COR-L47 (cell line): ENCODE measurements around the gene GASK1A.

Experiments
- DNase-seq: peaks from one replicate; lab custom pipeline; 2025; lab: John Stamatoyannopoulos, UW

GASK1A gene

GRCh38 chr3:43014241-43014640 lies 35.1 kb downstream of the GASK1A start:
- DNase-seq = no peak

- DNase-seq = no peak
These were observed 35.8 kb downstream of the GASK1A start for GRCh38 chr3:43014956-43015355.

- no peak for DNase-seq
These were observed 36.5 kb downstream of the GASK1A start for GRCh38 chr3:43015572-43015971.

DNA sequence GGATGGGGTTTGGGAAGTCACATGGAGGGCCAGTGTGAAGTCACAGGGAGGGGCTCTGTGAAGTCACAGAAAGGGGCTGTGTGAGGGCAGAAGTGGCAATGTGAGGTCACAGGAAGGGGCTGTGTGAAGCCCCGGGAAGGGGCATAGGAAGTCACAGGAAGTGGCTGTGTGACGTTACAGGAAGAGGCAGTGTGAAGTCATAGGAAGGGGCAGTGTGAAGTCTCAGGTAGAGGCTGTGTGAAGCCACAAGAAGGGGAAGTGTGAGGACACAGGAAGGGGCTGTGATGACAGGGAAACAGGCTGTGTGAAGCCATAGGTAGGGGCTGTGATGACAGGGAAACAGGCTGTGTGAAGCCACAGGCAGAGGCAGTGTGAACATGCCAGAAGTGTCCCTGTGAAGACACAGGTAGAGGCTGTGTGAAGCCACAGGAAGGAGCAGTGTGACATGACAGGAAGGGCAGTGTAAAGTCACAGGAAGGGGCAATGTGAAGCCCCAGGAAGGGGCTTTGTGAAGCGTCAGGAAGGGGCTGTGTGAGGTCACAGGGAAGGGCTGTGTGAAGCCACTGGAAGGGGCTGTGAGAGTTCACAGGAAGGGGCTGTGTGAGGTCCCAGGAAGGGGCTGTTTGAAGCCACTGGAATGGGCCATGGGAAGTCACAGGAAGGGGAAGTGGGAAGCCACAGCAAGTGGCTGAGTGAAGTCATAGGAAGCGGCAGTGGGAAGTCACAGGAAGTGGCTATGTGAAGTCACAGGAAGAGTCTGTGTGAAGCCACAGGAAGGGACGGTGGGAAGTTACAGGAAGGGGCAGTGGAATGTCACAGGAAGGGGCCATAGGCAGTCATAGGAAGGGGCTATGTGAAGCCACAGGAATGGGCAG lies 37.1 kb downstream of the GASK1A start:
- DNase-seq = no peak

GRCh38 chr3:43017004-43017403 lies 37.9 kb downstream of the GASK1A start:
- no peak for DNase-seq

GRCh38 chr3:43017593-43018195 lies 38.6 kb downstream of the GASK1A start:
- no peak for DNase-seq

DNA sequence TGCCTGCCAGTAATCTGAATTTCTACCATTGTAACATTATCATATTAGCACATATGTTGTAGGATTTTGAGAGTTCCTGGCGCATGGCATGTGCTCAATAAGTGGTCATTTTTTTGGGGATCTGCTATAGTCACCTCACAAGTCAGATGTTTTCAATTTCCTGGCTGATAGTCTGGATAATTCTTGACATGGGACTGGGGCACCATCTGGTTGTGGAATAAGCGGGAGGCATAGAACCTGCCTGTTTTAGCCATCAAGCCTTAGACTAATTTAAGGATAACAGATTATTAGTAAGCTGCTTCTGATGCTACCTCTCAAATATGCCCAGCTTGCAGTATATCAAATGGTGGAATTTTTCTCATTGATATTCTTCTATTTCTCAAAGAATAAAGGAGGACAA lies 39.1 kb downstream of the GASK1A start:
- no peak for DNase-seq

- no peak for DNase-seq
These were observed 40.1 kb downstream of the GASK1A start for GRCh38 chr3:43019006-43019809.

GRCh38 chr3:43019826-43020225 lies 40.7 kb downstream of the GASK1A start:
- no peak for DNase-seq

- DNase-seq = no peak
These were observed 42.1 kb downstream of the GASK1A start for GRCh38 chr3:43021186-43021585.

GRCh38 chr3:43022121-43022520 lies 43.0 kb downstream of the GASK1A start:
- DNase-seq = no peak

- no peak for DNase-seq
These were observed 44.0 kb downstream of the GASK1A start for GRCh38 chr3:43023066-43023465.

GRCh38 chr3:43023746-43024145 lies 44.6 kb downstream of the GASK1A start:
- no peak for DNase-seq

DNA sequence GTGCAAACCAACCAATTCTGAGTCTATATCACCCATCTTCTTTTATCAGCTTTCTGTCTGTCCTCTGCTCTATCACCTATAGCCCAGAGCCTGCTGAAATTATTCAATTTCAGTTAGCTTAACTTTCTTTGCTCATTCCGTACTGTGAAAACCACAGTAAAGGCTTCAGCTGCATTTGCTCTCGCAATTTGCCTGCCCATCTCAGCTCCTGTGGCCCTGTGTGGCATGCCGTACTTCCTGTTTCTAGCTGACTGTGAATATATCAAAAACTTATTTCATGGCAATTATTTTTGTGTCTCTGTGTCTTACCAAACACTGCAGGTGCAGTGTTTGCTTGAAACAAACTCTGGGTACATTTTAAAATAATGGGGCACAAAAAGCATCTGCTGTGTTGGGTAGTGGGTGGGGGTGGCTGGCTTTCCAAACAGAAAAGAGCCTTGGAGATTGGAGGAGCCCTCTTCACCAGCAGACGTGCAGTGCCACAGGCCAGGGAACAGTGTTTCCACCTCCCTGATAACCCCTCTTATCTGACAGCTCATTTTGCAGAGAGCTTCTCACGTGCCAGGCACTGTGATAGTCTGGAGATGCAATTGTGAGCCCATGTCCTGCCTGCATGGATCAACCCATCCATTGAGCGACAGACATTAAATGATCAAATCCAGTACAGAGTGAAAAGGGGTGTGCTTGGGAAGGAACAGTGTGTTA lies 45.2 kb downstream of the GASK1A start:
- no peak for DNase-seq

DNA sequence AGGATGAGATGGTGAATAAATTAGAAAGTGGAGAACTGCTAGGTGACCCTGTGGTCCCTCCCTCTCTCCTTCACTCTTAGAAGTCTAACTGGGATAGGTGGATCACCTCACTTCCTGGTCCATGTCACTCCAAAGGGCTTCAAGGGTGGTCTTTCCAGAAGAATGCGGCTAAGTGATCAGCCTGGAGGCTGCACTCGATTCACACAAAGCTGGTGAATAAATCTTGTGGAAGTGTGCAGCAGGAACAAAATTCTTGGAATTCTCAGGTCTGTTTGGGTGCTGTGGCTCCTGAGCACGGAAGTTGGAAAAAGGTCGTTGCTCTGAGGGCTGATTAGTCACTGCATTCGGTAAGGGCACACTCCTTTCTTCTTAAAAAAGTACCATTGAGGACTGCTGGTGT lies 46.3 kb downstream of the GASK1A start:
- DNase-seq = no peak

DNA sequence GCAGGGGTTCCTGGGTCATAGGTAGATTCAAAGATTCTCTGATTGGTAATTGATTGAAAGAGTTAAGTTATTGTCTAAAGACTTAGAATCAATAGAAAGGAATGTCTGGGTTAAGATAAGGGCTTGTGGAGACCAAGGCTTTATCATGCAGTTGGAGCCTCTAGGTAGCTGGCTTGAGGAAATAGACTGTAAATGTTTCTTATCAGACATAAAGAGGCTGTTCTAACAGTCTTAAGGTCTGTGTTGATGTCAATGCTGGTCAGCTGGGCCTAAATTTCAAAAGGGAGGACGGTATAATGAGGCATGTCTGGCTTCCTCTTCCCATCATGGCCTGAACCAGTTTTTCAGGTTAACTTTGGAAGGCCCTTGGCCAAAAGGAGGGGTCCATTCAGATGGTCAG lies 48.9 kb downstream of the GASK1A start:
- no peak for DNase-seq

GRCh38 chr3:43028678-43029490 lies 49.8 kb downstream of the GASK1A start:
- DNase-seq = no peak

DNA sequence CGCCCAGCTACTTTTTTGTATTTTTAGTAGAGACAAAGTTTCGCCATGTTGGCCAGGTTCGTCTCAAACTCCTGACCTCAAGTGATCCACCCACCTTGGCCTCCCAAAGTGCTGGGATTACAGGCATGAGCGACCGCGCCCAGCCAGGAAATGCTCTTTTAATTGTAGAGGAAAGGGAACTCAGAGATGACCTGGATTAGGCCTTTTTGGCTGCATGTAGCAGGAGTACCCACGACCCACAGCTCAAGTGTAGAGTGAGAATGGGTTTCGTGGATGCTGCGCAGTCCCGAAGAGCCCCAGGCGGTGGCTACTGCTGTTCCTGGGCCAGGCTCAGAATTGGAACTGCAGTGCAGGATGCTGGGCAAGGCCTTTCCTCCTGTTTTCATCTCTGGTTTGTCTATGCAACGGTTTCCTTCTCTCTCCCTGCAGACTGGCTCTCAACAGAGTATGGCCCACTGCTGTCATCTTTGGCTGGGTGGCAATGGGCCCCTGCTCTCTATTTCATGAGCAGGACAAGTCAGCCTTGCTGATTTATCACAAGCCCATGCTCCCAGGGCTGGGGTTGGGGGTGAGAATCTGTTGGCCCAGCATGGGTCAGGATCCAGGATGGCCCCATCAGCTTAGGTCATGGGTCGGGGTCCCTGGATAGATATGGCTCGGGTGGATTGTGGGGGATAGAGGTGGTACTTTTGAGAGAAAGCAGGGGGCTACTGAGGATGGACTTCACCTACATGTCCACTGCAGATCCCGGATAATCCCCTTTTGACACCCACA lies 51.2 kb downstream of the GASK1A start:
- DNase-seq = no peak

- DNase-seq = no peak
These were observed 52.4 kb downstream of the GASK1A start for GRCh38 chr3:43031485-43031884.

DNA sequence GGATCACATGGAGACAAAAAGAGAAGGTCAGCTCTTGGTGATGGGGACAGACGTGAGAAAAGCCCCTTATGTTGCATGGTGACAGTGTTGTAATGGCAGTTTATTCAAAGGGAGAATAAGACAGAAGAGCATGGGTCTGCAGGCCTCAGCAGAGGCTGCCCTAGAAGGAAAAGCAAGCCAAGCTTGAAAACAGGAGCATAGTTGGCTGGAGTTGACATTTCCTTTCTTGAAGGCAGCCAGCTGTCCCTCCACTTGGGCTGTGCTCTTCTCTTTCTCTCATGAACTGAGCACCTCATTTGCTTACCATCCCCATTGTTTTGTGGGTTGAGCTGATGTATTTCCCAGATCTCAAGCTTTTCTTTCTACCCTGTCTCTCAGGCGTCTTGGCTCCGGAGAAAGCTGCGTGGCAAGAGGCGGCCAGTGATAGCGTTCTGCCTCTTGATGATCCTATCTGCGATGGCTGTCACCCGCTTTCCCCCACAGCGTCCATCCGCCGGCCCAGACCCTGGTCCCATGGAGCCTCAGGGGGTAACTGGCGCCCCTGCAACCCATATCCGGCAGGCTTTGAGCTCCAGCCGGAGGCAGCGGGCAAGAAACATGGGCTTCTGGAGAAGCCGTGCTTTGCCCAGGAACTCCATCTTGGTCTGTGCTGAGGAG lies 52.9 kb downstream of the GASK1A start:
- no peak for DNase-seq
